ENCODE measurements around the gene HDAC4.

Gene HDAC4

GRCh38 chr2:239269916-239270315, 130.9 kb downstream of the HDAC4 start:
- TF ChIP-seq CTCF (conservative IDR thresholded peaks at IDR 0.05; ENCODE audit: low read depth, low read length): no peak
- no peak overlapping the region for H3K4me3 ChIP-seq (ENCODE audit: low read depth, low read length)
- no peak for DNase-seq (ENCODE audit: low read depth)

GRCh38 chr2:239269173-239269885, 131.5 kb downstream of the HDAC4 start:
- no peak overlapping the region for H3K4me3 ChIP-seq (ENCODE audit: low read depth, low read length)
- no peak for TF ChIP-seq CTCF (conservative IDR thresholded peaks at IDR 0.05; ENCODE audit: low read depth, low read length)
- DNase-seq (ENCODE audit: low read depth): no peak

- TF ChIP-seq CTCF (conservative IDR thresholded peaks at IDR 0.05; ENCODE audit: low read depth, low read length): no peak
- no peak for DNase-seq (ENCODE audit: low read depth)
- H3K4me3 ChIP-seq (ENCODE audit: low read depth, low read length): no peak overlapping the region
Observed at GRCh38 chr2:239268549-239268948, 132.3 kb downstream of the HDAC4 start.

GRCh38 chr2:239268082-239268481, 132.7 kb downstream of the HDAC4 start:
- no peak for DNase-seq (ENCODE audit: low read depth)
- TF ChIP-seq CTCF (conservative IDR thresholded peaks at IDR 0.05; ENCODE audit: low read depth, low read length): no peak
- H3K4me3 ChIP-seq (ENCODE audit: low read depth, low read length): no peak overlapping the region

GRCh38 chr2:239267288-239267951, 133.4 kb downstream of the HDAC4 start:
- H3K4me3 ChIP-seq (ENCODE audit: low read depth, low read length): no peak overlapping the region
- peak; percentile 51 for TF ChIP-seq CTCF (conservative IDR thresholded peaks at IDR 0.05; ENCODE audit: low read depth, low read length)
- DNase-seq (ENCODE audit: low read depth): peak; percentile 87

GRCh38 chr2:239266779-239267287, 134.0 kb downstream of the HDAC4 start:
- no peak for TF ChIP-seq CTCF (conservative IDR thresholded peaks at IDR 0.05; ENCODE audit: low read depth, low read length)
- H3K4me3 ChIP-seq (ENCODE audit: low read depth, low read length): no peak overlapping the region
- DNase-seq (ENCODE audit: low read depth): no peak

- no peak for DNase-seq (ENCODE audit: low read depth)
- no peak overlapping the region for H3K4me3 ChIP-seq (ENCODE audit: low read depth, low read length)
- TF ChIP-seq CTCF (conservative IDR thresholded peaks at IDR 0.05; ENCODE audit: low read depth, low read length): no peak
Observed at GRCh38 chr2:239266434-239266766, 134.4 kb downstream of the HDAC4 start.

Data from choroid plexus epithelial cell (primary cell).